GM19043 (cell line): ENCODE data around the gene MRM3.
"Not testable (repeated sequence)": the region's sequence is repeated elsewhere in the genome, so short reads cannot be mapped to it uniquely, and the experiment has no call there.

Experiments used
- ATAC-seq: cut with Tn5 transposase; IDR thresholded peaks from one replicate; pipeline ENCODE4 v1.9.1; 2021; ENCODE audit warnings: low read depth; ENCODE audit not compliant: unreplicated experiment

The MRM3 gene

DNA sequence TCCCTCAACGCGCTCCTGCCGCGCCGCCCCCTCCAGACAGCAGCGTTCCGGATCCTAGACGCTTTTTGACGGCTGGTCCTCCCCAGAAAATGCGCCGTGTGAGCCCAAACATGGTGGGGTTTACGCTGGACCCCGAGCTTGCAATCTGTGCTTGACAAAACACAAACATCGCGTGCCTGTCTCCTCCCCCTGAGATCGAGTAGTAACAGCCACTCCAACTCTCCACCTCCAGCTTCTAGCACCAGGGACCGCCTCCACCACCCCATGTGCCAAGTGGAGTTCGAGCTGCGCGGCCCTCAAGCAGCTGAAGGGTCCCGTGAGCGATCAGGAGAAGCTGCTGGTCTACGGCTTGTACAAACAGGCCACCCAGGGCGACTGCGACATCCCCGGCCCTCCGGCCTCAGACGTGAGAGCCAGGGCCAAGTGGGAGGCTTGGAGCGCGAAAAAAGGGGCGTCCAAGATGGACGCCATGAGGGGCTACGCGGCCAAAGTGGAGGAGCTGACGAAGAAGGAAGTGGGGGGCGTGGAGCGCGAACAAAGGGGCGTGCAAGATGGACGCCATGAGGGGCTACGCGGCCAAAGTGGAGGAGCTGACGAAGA is 29.4 kb upstream of the MRM3 start:
- ATAC-seq: no peak

DNA sequence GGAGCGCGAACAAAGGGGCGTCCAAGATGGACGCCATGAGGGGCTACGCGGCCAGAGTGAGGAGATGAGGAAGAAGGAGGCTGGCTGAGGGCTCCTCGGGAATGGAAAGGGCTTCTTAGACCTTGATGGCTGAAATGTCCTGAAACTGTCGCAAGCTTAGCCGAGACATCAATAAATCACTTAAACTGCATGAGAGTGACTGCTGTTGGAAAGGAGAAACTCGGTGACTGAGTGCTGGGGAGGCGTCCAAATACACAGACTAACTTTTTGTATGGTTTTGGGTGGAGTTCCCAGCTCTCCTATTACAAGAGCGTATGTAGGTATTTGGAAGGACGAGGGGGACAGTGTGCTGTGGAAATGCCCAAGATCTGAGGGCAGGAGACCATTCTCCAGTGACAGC is 28.7 kb upstream of the MRM3 start:
- ATAC-seq: no peak

DNA sequence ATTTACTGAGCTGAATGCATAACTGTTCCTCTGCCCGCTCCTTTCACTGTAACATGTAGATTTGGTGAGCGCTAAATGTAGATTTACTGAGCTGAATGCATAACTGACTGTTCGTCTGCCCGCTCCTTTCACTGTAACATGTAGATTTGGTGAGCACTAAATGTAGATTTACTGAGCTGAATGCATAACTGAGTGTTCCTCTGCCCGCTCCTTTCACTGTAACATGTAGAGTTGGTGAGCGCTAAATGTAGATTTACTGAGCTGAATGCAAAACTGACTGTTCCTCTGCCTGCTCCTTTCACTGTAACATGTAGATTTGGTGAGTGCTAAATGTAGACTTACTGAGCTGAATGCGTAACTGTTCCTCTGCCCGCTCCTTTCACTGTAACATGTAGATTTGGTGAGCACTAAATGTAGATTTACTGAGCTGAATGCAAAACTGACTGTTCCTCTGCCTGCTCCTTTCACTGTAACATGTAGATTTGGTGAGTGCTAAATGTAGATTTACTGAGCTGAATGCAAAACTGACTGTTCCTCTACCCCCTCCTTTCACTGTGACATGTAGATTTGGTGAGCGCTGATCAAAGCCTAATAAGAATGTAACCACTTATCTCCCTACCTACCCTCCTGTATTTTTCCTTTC is 26.7 kb upstream of the MRM3 start:
- ATAC-seq: not testable (repeated sequence)

DNA sequence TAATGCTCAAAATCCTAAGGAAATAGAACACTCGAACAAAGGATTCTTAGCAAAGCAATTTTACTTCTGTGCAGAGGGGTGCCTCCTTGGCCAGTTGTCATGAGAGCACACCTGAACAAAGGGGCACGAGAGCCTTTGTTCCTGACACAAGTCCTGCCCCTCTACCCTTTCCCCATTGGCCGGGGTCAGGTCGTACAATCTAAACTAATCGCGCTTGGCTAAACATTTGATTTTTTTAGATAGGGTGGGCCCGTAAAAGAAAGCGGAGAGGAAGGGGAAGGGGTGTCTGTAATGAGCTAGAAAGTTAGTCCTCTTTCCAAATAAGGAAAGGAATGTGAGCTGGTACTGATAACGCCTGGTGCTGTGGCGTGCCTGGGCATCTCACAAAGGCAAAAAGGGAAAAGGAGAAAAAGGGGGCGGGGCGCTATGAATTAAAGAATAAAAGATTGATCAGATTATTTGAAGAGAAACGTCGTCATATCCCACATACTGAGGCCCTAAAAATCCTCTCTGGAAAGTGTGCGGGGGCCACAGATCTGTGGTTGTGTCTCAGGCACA is 26.1 kb upstream of the MRM3 start:
- ATAC-seq: not testable (repeated sequence)

DNA sequence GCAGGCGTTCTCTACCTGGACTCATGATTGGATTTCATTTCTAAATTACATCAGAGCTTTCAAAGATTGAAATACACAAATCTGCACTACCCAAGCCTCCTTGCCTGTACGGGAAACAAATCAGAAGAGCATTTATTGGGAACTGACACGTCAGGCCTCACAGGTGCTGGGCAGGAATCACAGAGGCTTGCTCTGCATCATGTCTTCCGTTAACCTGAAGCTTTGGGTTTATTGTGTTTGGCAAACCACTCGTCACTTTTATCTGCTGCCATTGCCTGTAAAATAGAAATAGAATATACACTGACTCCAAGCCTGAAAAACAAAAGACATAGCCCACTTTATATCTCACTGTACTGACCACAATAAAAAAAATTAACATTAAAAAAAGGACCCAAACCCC is 22.2 kb upstream of the MRM3 start:
- no peak for ATAC-seq

DNA sequence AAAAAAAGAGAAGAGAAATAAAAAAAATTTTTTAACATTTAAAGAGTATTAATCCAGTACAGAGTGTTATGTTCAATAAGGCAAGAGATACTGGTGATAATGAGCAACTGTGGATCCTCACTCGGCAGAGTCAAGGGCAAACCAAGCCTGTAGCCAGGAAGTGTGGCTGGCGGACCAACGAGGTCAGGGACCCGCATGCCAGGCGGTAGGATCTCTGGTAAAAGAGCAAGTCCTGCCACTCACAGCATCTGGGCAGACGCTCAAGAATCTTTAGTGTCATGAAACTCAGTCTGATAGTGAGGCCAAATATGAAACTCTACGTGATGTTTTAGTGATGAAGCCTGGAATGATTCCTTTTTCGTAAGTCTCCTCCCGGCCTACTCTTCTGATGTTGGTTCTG is 21.8 kb upstream of the MRM3 start:
- no peak for ATAC-seq

DNA sequence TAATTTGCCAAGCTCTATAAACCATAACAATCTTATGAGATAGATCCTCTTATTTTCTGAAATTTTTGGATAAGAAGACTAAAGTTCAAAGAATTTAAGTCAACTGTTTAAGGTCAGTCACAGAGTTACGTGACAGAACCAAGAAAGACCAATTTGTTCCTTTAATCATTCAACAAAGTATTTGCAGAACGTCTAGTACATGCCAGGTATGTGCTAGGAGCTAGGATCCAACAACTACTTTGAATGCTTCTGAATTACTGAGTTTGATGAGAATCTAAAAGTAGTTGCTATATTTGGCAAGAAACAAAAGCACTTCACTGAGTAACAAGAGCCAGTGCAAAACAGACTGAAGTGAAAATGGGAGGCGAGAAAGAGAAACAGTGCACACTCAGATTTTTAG is 15.1 kb upstream of the MRM3 start:
- no peak for ATAC-seq

DNA sequence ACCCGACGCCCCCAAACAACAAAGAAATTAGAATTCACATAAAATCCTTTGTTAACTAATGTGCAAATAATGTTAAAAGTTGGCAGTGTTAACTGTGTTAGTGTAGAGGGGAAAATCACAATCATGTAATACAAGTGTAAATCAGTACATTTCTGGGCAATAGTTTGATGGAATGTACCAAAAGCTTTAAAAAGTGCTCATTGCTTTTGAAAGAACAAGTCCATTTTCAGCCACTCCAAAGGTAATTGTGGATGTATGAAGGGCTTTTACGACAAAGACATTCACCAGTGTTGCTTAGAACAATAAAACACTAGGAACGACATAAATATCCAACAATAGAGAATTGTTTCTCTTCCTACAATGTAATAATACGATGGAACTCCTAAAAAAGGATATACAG is 9.1 kb upstream of the MRM3 start:
- ATAC-seq: no peak

DNA sequence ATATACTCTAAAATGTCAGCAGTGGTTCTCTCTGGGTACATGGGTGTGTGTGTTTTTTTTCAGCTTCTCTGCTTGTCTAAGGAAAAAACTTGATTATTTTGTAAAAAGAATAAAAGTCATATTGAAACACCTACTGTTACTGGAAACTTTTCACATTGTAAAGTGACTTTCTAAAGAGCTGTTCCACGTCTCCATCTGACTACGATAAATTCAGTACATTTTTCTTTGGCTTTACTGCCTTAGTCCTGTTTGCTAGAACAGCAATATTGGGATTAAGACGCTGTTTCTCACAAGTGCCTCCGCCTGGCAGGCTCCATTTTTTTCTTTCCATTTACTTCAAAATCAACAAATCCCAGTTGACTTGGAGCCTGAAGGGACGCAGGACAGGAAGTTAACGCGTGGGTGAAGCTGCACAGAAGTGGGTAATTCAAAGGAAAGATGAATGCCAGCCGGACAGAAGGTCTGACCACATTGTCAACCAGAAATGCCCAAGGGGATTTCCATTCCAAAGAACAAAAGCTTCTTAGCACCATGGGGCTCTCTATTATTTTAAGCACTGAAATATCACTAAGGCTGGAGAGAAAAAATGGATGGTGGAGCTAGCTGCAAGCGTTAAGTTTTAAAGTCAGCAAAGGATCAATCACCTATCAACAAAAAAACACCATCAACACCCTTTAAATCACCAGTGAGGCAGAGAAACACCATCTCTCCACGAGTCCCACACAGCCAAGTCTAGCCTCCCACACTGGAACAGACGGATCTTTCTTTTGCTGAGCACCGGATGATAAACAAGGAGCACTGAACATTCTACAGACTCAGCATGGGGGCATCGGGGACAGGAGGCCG is 8.5 kb upstream of the MRM3 start:
- no peak for ATAC-seq

DNA sequence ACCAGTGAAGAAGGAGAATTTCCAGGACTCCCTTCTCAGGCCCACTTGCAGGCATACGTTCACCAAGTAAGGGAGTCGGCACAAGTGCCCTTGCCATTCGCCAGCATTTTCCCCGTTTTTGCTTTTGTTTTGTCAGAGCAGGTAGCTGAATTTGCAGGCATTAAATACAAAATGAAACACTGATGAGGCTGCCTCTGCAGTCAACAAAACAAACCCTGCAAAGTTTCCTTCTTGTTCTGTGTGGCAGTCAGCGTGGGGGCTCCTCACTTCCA is 7.9 kb upstream of the MRM3 start:
- ATAC-seq: no peak

DNA sequence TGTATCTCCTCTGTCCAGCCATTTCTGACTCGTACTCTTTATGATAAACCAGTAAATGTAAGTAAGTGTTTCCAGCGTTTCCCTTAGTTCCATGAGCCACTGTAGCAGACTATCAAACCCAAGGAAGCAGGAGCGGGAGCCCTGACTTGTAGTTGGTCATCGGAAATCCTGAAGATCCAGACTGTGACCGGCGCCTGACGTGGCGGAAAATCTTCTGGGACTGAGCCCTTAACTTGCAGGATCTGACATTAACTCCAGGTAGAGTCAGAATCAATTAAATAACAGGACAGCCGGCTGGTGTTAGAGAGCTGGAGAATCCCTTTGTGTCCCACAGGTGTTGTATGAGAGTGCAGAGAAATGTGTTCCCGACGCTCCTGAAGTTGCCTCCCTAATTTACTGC is 4.1 kb upstream of the MRM3 start:
- no peak for ATAC-seq

DNA sequence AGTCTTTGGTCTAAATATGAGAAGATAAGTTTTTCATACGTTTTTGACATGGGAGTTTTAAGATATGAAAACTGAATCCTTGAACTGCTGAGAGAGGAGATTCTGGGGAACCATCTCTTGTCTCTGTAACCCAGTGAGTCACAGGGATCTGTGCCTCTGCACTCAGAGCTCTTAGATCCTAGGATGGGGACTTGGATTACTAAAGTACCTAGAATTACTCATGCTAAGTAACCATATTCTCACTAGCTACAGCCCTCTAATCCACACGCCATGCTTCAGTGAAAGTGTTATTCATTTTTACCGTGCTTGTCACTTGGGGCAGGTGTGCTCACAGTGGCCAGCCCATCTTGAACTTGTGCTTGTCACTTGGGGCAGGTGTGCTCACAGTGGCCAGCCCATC is 2.0 kb downstream of the MRM3 start:
- no peak for ATAC-seq

DNA sequence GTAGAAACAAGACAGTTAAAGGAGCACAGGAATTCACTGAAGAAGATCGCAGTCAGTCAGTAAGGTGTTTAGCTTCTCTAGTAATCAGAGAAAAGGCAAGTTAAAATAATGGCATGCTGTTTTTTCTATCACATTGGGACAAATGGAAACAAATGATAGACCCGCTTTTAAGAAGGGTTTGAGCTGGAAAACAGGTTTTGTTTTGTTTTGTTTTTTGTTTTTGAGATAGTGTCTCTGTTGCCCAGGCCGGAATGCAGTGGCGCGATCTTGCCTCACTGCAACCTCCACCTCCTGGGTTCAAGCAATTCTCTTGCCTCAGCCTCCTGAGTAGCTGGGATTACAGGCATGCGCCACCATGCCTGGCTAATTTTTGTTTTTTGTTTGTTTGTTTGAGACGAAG is 3.7 kb downstream of the MRM3 start:
- ATAC-seq: not testable (repeated sequence)

DNA sequence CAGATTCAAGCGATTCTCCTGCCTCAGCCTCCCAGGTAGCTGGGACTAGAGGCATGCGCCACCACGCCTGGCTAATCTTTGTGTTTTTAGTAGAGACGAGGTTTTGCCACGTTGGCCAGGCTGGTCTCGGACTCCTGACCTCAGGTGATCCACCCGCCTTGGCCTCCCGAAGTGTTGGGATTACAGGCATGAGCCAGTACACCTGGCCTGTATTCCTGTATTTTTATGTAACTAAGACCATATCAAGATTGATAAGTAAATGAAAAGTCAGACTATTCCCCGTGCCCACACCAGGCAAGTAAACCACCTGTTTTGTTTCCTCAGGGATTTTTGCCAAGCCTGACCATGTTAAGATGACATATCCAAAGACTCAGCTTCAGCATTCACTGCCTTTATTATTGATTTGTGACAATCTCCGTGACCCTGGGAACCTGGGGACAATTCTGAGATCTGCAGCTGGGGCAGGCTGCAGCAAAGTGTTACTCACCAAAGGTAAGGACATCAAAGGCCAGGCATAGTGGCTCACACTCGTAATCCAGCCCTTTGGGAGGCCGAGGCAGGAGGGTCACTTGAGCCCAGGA is 5.6 kb downstream of the MRM3 start:
- no peak for ATAC-seq

DNA sequence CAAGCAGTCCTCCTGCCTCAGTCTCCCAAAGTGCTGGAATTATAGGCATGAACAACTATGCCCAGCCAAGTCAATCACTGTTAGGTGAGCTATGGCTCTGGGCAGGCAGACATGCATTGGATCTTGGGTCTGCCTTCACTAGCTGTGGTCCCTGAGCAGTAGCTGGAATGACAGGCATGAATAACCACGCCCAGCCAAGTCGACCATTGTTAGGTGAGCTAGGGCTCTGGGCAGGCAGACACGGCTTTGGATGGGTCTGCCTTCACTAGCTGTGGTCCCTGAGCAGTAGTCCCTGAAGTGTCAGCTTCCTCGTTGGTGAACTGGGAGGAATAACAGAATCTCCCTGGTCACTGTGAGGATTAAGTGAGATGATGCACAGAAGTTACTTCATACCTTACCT is 6.4 kb downstream of the MRM3 start:
- no peak for ATAC-seq

DNA sequence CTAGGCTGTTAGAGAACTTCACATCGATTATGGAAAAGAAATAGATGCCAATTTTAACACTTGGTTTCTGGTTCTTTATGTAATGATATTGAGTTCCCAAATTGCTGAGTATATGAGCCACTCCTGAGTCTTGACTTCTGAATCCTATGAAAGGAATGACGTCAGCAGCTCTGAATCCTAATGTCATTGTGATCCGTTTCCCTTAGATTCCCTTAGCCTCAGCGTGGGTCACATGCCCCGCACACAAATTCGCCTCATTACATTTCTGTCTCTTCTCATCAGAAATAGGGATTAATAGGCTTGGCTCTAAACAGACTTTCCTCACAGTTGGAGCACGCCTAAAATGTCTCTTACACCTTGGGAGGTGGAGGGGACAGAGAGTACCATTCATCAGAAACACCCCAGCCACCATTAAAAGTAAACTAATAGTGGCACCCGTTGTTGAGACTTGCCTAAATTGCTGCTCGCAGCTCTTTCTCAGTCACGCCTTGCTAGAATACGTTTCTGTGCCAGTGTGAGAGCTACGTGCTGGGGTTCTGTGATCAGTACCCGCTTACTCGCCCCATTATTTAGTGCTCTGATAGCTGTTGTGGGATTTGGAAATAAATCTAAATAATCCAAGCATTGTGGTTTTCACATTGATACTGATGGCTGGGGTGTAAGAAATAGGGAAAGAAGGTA is 7.1 kb downstream of the MRM3 start:
- ATAC-seq: no peak

DNA sequence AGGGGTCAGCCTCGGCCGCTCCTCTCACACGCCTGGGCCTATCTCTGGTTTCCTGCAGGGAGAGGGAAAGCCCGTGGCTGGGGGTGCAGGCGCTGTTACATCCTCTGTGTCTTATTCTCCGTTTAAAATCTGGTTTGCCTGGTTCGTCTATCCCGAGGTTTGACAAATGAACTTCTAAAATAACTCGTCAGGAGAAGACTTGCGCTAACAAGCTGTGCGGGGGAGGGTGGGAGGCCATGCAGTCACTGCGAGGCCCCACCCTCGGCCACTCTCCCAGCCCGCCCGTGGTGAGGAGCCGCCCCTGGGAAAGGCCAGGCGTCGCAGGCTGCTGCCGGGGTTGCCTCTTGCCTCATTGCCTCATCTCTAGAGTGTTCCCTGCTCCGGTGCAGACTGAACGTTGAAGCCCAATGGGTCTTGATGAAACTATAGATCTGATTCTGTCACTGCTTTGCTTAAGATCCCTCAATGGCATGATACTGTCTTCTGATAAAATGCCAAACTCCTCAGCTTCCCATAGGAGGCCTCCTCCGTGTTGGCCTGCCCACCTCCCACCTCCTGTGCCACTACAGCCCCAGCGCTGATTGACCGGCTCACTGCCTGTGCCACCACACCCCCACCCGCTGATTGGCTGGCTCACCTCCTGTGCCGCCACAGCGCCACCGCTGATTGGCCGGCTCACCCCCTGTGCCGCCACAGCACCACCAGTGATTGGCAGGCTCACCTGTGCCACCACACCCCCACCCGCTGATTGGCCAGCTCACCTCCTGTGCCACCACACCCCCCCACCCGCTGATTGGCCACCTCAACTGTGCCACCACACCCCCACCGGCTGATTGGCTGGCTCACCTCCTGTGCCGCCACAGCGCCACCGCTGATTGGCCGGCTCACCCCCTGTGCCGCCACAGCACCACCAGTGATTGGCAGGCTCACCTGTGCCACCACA is 8.0 kb downstream of the MRM3 start:
- ATAC-seq: not testable (repeated sequence)

DNA sequence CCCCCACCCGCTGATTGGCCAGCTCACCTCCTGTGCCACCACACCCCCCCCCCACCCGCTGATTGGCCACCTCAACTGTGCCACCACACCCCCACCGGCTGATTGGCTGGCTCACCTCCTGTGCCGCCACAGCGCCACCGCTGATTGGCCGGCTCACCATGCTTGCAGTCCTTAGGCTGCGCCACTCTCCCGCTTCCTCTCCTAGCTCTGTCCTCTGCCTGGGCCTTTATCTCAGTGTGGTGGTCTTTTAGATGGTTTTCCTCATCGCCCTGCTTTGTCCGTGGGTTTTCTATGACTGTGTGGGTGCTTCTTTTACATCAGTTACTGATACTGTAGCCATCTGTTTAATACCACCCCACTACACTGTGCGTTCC is 8.7 kb downstream of the MRM3 start:
- ATAC-seq: not testable (repeated sequence)

DNA sequence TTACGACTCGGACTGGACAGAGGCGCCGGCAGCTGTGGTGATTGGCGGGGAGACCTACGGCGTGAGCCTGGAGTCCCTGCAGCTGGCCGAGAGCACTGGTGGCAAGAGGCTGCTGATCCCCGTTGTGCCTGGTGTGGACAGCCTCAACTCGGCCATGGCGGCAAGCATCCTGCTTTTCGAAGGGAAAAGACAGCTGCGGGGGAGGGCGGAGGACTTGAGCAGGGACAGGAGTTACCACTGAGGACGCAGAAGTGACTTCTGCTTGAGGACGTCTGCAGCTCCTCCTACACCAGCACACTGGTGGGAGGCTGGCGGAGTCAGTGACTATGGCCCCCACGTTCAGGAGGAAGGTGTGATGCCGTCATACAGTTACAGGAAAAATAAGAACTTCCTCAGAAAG is 9.7 kb downstream of the MRM3 start:
- no peak for ATAC-seq

DNA sequence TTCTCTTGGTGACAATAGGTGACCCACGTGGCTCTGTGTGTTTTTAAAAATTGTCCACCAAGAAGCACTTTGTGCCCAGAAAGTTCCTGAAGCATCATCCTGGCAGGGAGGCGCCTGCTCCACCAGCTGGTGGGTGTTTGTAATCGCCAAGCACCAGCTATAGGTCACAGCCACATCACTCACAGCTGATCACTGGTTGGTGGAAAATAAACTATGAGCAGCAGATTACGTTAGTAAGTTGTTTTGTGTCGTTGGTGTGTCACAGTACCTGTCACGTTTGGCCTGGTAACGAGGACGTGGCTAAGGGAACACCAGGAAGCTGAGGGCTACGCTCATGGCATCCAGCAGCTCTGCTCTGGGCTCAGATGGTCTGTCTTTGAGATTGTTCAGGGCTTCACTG is 10.1 kb downstream of the MRM3 start:
- no peak for ATAC-seq
